ENCODE measurements around the gene NAV3. TPM values are rescaled to one million over a fixed set of nuclear protein-coding genes. Genes with fewer than 3 reads are reported as not detected.

NAV3 gene
- total RNA-seq, 1 experiment from 2014 or later, result 2.5 TPM

DNA sequence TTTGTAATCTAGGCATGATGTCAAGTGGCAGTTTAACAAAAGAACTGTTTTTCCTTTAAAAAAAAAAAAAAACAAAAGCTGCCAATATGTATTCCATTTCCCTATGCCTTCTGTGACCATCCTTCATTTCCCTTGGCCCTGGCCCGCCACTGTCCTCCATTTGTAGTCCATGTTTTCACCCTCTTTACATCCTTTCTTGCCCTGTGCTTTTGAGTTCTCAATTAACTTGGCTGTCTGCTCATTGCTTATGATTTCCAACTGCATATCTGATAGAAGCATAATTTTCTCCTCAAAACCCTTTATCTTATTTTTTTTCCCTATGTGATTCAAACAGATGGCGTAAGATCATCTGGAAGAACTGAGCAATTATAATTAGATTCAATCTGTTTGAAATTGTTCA is 297.5 kb downstream of the NAV3 start:
- no peaks in the 10 kb centered on the region for H3K27me3 ChIP-seq (ENCODE audit: control insufficient read depth, insufficient read depth, low read length)
- ChIA-PET CTCF (no interaction called here), POLR2A (no interaction called here)
- intact Hi-C loops (cut with micrococcal nuclease; ENCODE audit: unreplicated experiment) (no loop called here), in situ Hi-C loops (cut with HindIII; ENCODE audit: low pct_unique_long_range_greater_than_20kb, low sequenced_read_pairs) (no loop called here)
- H3K4me3 ChIP-seq (ENCODE audit: low read depth in 2 of 2, low read length in 2 of 2), result no peak overlapping the region
- no peaks in the 10 kb centered on the region for H3K36me3 ChIP-seq (ENCODE audit: control insufficient read depth, insufficient read depth, low read length)
- ATAC-seq, result no peak
- H3K9me3 ChIP-seq (ENCODE audit: control insufficient read depth, insufficient read depth, low read depth, low read length), result no peaks in the 10 kb centered on the region
- no peaks in the 10 kb centered on the region for H3K4me1 ChIP-seq (ENCODE audit: control insufficient read depth, insufficient read depth, low read length)
- BruUV-seq (replicated peaks), result no TSS peak
- H3K27ac ChIP-seq (ENCODE audit: low read length), result no peak overlapping the region
- no peak for TF ChIP-seq TCF7L2 (IDR thresholded peaks at IDR 0.05; ENCODE audit: low read depth, low read length)
- TF ChIP-seq SIN3A (IDR thresholded peaks at IDR 0.05; ENCODE audit: borderline replicate concordance, insufficient read depth, low read depth, low read length), result no peak
- no peak for TF ChIP-seq REST (IDR thresholded peaks at IDR 0.05; ENCODE audit: insufficient read depth in 1 of 2, low read depth in 2 of 2, low read length in 1 of 2)
- no peak for TF ChIP-seq POLR2AphosphoS5 (IDR thresholded peaks at IDR 0.05; ENCODE audit: low read depth, low read length)
- TF ChIP-seq CTCF (IDR thresholded peaks at IDR 0.05), result no peak
- DNase-seq (ENCODE audit: low read depth, low spot score), result no peak

DNA sequence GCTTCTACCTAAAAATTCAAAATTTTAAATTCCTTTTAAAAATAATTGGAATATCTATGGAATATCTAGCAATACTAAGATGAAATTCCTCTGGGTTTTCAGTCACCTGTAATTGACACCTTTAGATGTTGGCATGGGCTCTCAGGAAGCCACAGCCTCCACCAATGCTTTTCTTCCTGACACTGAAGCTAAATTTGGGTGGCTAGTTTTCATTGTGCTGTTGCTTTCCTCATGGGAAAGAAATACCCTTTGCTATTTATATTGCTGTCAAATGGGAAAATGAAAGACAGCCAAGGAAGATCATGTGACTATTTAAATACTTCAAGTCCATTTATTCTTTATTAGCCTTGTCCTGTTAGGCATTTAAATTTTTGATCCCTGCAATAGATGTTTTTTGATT is 313.0 kb downstream of the NAV3 start:
- DNase-seq (ENCODE audit: low read depth, low spot score) (no peak), ATAC-seq (no peak)
- Histone ChIP-seq H3K4me3 (ENCODE audit: low read depth in 2 of 2, low read length in 2 of 2) (no peak overlapping the region), H3K9me3 (ENCODE audit: control insufficient read depth, insufficient read depth, low read depth, low read length) (no peaks in the 10 kb centered on the region), H3K4me1 (ENCODE audit: control insufficient read depth, insufficient read depth, low read length) (no peaks in the 10 kb centered on the region), H3K27ac (ENCODE audit: low read length) (no peak overlapping the region), H3K27me3 (ENCODE audit: control insufficient read depth, insufficient read depth, low read length) (no peaks in the 10 kb centered on the region), H3K36me3 (ENCODE audit: control insufficient read depth, insufficient read depth, low read length) (no peaks in the 10 kb centered on the region)
- intact Hi-C loops (cut with micrococcal nuclease; ENCODE audit: unreplicated experiment), result no loop called here
- in situ Hi-C loops (cut with HindIII; ENCODE audit: low pct_unique_long_range_greater_than_20kb, low sequenced_read_pairs), result no loop called here
- ChIA-PET CTCF (no interaction called here), POLR2A (no interaction called here)
- TF ChIP-seq CTCF (IDR thresholded peaks at IDR 0.05) (no peak), SIN3A (IDR thresholded peaks at IDR 0.05; ENCODE audit: borderline replicate concordance, insufficient read depth, low read depth, low read length) (no peak), TCF7L2 (IDR thresholded peaks at IDR 0.05; ENCODE audit: low read depth, low read length) (no peak), REST (IDR thresholded peaks at IDR 0.05; ENCODE audit: insufficient read depth in 1 of 2, low read depth in 2 of 2, low read length in 1 of 2) (no peak), POLR2AphosphoS5 (IDR thresholded peaks at IDR 0.05; ENCODE audit: low read depth, low read length) (no peak)
- no TSS peak for BruUV-seq (replicated peaks)
